Measurements from ENCODE around the gene BCL7C.

Gene BCL7C

GRCh38 chr16:30929167-30929566 is 35.3 kb upstream of the BCL7C start:
- Histone ChIP-seq H3K27me3 (ENCODE audit: insufficient read depth, low read depth) (no peaks in the 10 kb centered on the region), H3K79me2 (ENCODE audit: insufficient read depth, low read depth) (no peaks in the 10 kb centered on the region), H3K4me2 (no peak overlapping the region), H3K9ac (no peak overlapping the region), H3K4me3 (IDR thresholded peaks at IDR 0.05; ENCODE audit: insufficient read depth, low read depth, low read length) (no peak overlapping the region), H3K4me1 (ENCODE audit: low read depth, poor library complexity, severe bottlenecking) (no peaks in the 10 kb centered on the region), H3K27ac (no peak overlapping the region), H3K36me3 (ENCODE audit: insufficient read depth) (no peaks in the 10 kb centered on the region; the same call in 1 of the 2 replicates), H4K20me1 (ENCODE audit: insufficient read depth) (no peaks in the 10 kb centered on the region), H2AFZ (ENCODE audit: low read depth) (no peak overlapping the region)
- no peak for TF ChIP-seq CTCF (conservative IDR thresholded peaks at IDR 0.05; ENCODE audit: low read depth, low read length)

GRCh38 chr16:30928390-30928789 is 34.5 kb upstream of the BCL7C start:
- Histone ChIP-seq H3K27me3 (ENCODE audit: insufficient read depth, low read depth) (no peaks in the 10 kb centered on the region), H4K20me1 (ENCODE audit: insufficient read depth) (no peaks in the 10 kb centered on the region), H3K4me3 (IDR thresholded peaks at IDR 0.05; ENCODE audit: insufficient read depth, low read depth, low read length) (no peak overlapping the region), H3K4me2 (no peak overlapping the region), H3K4me1 (ENCODE audit: low read depth, poor library complexity, severe bottlenecking) (no peaks in the 10 kb centered on the region), H2AFZ (ENCODE audit: low read depth) (no peak overlapping the region), H3K9ac (no peak overlapping the region), H3K27ac (no peak overlapping the region), H3K36me3 (ENCODE audit: insufficient read depth) (no peaks in the 10 kb centered on the region; the same call in 1 of the 2 replicates), H3K79me2 (ENCODE audit: insufficient read depth, low read depth) (no peaks in the 10 kb centered on the region)
- no peak for TF ChIP-seq CTCF (conservative IDR thresholded peaks at IDR 0.05; ENCODE audit: low read depth, low read length)

GRCh38 chr16:30927789-30928378 is 34.0 kb upstream of the BCL7C start:
- no peak for TF ChIP-seq CTCF (conservative IDR thresholded peaks at IDR 0.05; ENCODE audit: low read depth, low read length)
- Histone ChIP-seq H2AFZ (ENCODE audit: low read depth) (no peak overlapping the region), H3K9ac (no peak overlapping the region), H4K20me1 (ENCODE audit: insufficient read depth) (no peaks in the 10 kb centered on the region), H3K27ac (no peak overlapping the region), H3K4me3 (IDR thresholded peaks at IDR 0.05; ENCODE audit: insufficient read depth, low read depth, low read length) (no peak overlapping the region), H3K79me2 (ENCODE audit: insufficient read depth, low read depth) (no peaks in the 10 kb centered on the region), H3K4me1 (ENCODE audit: low read depth, poor library complexity, severe bottlenecking) (no peaks in the 10 kb centered on the region), H3K4me2 (no peak overlapping the region), H3K36me3 (ENCODE audit: insufficient read depth) (no peaks in the 10 kb centered on the region), H3K27me3 (ENCODE audit: insufficient read depth, low read depth) (no peaks in the 10 kb centered on the region)

GRCh38 chr16:30926937-30927788 is 33.3 kb upstream of the BCL7C start:
- Histone ChIP-seq H3K9ac (no peak overlapping the region), H3K79me2 (ENCODE audit: insufficient read depth, low read depth) (no peaks in the 10 kb centered on the region), H3K4me2 (no peak overlapping the region), H3K4me1 (ENCODE audit: low read depth, poor library complexity, severe bottlenecking) (no peaks in the 10 kb centered on the region), H4K20me1 (ENCODE audit: insufficient read depth) (no peaks in the 10 kb centered on the region), H2AFZ (ENCODE audit: low read depth) (no peak overlapping the region), H3K36me3 (ENCODE audit: insufficient read depth) (no peaks in the 10 kb centered on the region), H3K27me3 (ENCODE audit: insufficient read depth, low read depth) (no peaks in the 10 kb centered on the region), H3K4me3 (IDR thresholded peaks at IDR 0.05; ENCODE audit: insufficient read depth, low read depth, low read length) (no peak overlapping the region), H3K27ac (no peak overlapping the region)
- TF ChIP-seq CTCF (conservative IDR thresholded peaks at IDR 0.05; ENCODE audit: low read depth, low read length): no peak
